Lung (tissue), 12 donors: ENCODE results near the gene SLC10A3. TPM values are rescaled to one million over a fixed set of nuclear protein-coding genes. Genes with fewer than 3 reads are reported as not detected.

Experiments used
- ATAC-seq: fragments of 200-7000 bp; cut with Tn5 transposase; one replicate; pipeline ENCODE4 v1.9.1; 2020; ENCODE audit warnings: moderate number of reproducible peaks; ENCODE audit not compliant: insufficient read depth, low FRiP score
- DNase-seq, 3 donors: peaks; one replicate each; pipeline ENCODE4 v3.0.0-alpha.2; 2013 to 2017
- H3K27ac ChIP-seq, 2 donors: one replicate each; pipeline ENCODE4 v1.5.1; 2013; ENCODE audit warnings: mild to moderate bottlenecking in 2 of 2, moderate library complexity in 2 of 2, control low read depth in 1 of 2, inconsistent platforms in 1 of 2, low read depth in 1 of 2, low read length in 1 of 2
- H3K27me3 ChIP-seq, 3 donors: one replicate each; pipeline ENCODE4 v1.5.1; 2013; ENCODE audit warnings: low read length in 2 of 3; ENCODE audit not compliant: control insufficient read depth in 3 of 3, insufficient read depth in 3 of 3
- H3K36me3 ChIP-seq, 4 donors: one replicate each; pipeline ENCODE4 v1.5.1; 2013; ENCODE audit warnings: low read length in 4 of 4, mild to moderate bottlenecking in 1 of 4, moderate library complexity in 1 of 4; ENCODE audit not compliant: control insufficient read depth in 4 of 4, insufficient read depth in 4 of 4
- H3K4me1 ChIP-seq, 5 donors: one replicate each; pipeline ENCODE4 v1.5.1; 2013; ENCODE audit warnings: low read length in 5 of 5, mild to moderate bottlenecking in 2 of 5, moderate library complexity in 1 of 5; ENCODE audit not compliant: control insufficient read depth in 5 of 5, insufficient read depth in 5 of 5
- H3K4me3 ChIP-seq: one replicate; pipeline ENCODE4 v1.5.1; 2013; ENCODE audit warnings: mild to moderate bottlenecking, control low read depth, moderate library complexity
- H3K9ac ChIP-seq, 2 donors: one replicate each; pipeline ENCODE4 v1.5.1; 2013; ENCODE audit warnings: low read length in 2 of 2, control low read depth in 1 of 2; ENCODE audit not compliant: insufficient read depth in 1 of 2
- H3K9me3 ChIP-seq, 4 donors: one replicate each; pipeline ENCODE4 v1.5.1; 2013; ENCODE audit warnings: low read length in 3 of 4, mild to moderate bottlenecking in 1 of 4, moderate library complexity in 1 of 4; ENCODE audit not compliant: control insufficient read depth in 4 of 4, insufficient read depth in 3 of 4
- CTCF ChIP-seq: IDR thresholded peaks from 2 replicates; pipeline ENCODE4 v1.5.1; 2012; ENCODE audit warnings: mild to moderate bottlenecking; ENCODE audit errors: control extremely low read depth, extremely low read depth
- WGBS, 2 donors: extraction: QIAGEN DNeasy Blood & Tissue Kit; methylation state at CpG; one replicate each; pipeline ENCODE4 v1.1.7; 2013; 5-methylcytosine and 5-hydroxymethylcytosine counted together
- polyA plus RNA-seq, 2 donors: library from polyadenylated mRNA; stranded (reverse); fragments of 200-250 nt; gene quantifications; one replicate each; pipeline ENCODE4 v1.2.1, GENCODE V29; 2013
- total RNA-seq, 2 donors: library from RNA; depleted of rRNA in 1 of 2; stranded (reverse); fragments of >200 nt in 1 of 2; gene quantifications; one replicate each; pipeline ENCODE4 v1.2.1, GENCODE V29; 2014 to 2021
- donor health status: control.
- donor health status: control.
- donor health status: Bipolar disorder and iron deficiency.
- donor health status: healthy.
- donor health status: DM: yes; HTN: yes; CAD: no.

The SLC10A3 gene
- total and polyA plus RNA-seq, 4 donors, result 11.1 to 33.0 (median 29.1) TPM

GRCh38 chrX:154466907-154467306 lies 23.5 kb downstream of the SLC10A3 start:
- WGBS, 2 donors, result 94 to 100% methylated on average over 7 to 15 of the region's 15 CpGs
- no peak for TF ChIP-seq CTCF
- Histone ChIP-seq H3K27ac (no peak overlapping the region), H3K4me3 (no peak overlapping the region), H3K9ac (no peak overlapping the region), H3K9me3 (peaks cover 0 to 7% (median 0%) of the 10 kb centered on the region in 4 donors), H3K27me3 (no peaks in the 10 kb centered on the region), H3K36me3 (peaks cover 4 to 39% (median 10%) of the 10 kb centered on the region in 4 donors), H3K4me1 (no peaks in the 10 kb centered on the region)
- no peak for DNase-seq
- ATAC-seq, result no peak

- DNase-seq (no peak), ATAC-seq (no peak)
- TF ChIP-seq CTCF, result no peak
- Histone ChIP-seq H3K4me1 (no peaks in the 10 kb centered on the region), H3K9ac (no peak overlapping the region), H3K9me3 (peaks cover 0 to 7% (median 0%) of the 10 kb centered on the region in 4 donors), H3K27me3 (no peaks in the 10 kb centered on the region), H3K36me3 (peaks cover 2 to 32% (median 6%) of the 10 kb centered on the region in 4 donors), H3K4me3 (no peak overlapping the region), H3K27ac (no peak overlapping the region)
- WGBS, 2 donors, result 93% methylated on average over 16 to 32 of the region's 32 CpGs
Observed at GRCh38 chrX:154466036-154466435, 24.4 kb downstream of the SLC10A3 start.

- ATAC-seq (no peak), DNase-seq (no peak)
- TF ChIP-seq CTCF, result no peak
- Histone ChIP-seq H3K4me3 (no peak overlapping the region), H3K27me3 (no peaks in the 10 kb centered on the region), H3K9ac (no peak overlapping the region), H3K9me3 (peaks cover 0 to 7% (median 0%) of the 10 kb centered on the region in 4 donors), H3K27ac (no peak overlapping the region), H3K4me1 (no peaks in the 10 kb centered on the region), H3K36me3 (peaks cover 2 to 30% (median 7%) of the 10 kb centered on the region in 4 donors)
- WGBS, 2 donors, result 92 to 93% methylated on average over 9 to 14 of the region's 14 CpGs
Observed at GRCh38 chrX:154465601-154466000, 24.8 kb downstream of the SLC10A3 start.

- no peak for TF ChIP-seq CTCF
- H3K9me3 ChIP-seq, result peaks cover 0 to 7% (median 0%) of the 10 kb centered on the region in 4 donors
- no peak overlapping the region for H3K27ac ChIP-seq
- H3K9ac ChIP-seq, result no peak overlapping the region
- H3K4me1 ChIP-seq, result peaks cover 0 to 6% (median 0%) of the 10 kb centered on the region in 5 donors
- 94 to 98% methylated on average over 19 to 28 of the region's 28 CpGs for WGBS, 2 donors
- peaks cover 2 to 29% (median 7%) of the 10 kb centered on the region in 4 donors for H3K36me3 ChIP-seq
- H3K4me3 ChIP-seq, result no peak overlapping the region
- no peak for DNase-seq
- H3K27me3 ChIP-seq, result no peaks in the 10 kb centered on the region
- ATAC-seq, result no peak
Observed at GRCh38 chrX:154464806-154465365, 25.5 kb downstream of the SLC10A3 start.
